ENCODE data around the gene DECR2. TPM values are rescaled to one million over a fixed set of nuclear protein-coding genes. Genes with fewer than 3 reads are reported as not detected.

Gene DECR2
- total and polyA plus RNA-seq, 2 of the 13 experiments (the other 11 are each of a cell fraction or from before 2014, with no cell fraction given): 36.3 to 44.6 TPM

DNA sequence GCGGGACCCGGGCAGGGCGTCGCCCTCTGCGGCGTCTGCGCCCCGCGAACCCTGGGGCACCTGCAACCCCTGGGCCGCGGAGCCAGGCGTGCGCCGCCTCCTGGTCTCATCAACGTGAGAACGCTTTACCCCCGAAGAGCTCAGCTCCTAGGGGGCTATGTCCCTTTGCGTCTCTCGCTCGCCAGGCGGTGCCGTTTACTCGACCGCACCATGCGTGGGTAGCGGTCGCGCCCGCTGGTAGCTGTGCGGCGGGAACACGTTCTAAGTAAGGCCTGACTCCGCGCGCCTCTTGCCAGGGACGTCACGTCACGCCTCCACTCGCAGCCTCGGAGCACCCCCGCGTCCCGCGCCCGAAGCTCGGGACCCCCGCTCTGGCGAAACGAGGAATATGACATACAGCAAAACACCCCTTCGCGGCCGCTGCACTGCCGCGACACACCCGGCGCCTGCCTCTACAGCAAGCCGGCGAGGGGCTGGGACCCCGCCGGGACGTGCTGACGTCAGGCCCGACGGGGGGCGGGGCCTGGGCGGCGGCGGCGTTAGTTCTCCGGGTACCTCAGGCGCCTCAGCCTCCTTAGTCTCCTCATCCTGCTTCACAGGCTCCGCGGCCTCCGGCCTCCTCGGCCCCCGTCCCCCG is 23.5 kb downstream of the DECR2 start, which contains the start of gene RAB11FIP3 (continued):
- TF ChIP-seq, protein P1, sequence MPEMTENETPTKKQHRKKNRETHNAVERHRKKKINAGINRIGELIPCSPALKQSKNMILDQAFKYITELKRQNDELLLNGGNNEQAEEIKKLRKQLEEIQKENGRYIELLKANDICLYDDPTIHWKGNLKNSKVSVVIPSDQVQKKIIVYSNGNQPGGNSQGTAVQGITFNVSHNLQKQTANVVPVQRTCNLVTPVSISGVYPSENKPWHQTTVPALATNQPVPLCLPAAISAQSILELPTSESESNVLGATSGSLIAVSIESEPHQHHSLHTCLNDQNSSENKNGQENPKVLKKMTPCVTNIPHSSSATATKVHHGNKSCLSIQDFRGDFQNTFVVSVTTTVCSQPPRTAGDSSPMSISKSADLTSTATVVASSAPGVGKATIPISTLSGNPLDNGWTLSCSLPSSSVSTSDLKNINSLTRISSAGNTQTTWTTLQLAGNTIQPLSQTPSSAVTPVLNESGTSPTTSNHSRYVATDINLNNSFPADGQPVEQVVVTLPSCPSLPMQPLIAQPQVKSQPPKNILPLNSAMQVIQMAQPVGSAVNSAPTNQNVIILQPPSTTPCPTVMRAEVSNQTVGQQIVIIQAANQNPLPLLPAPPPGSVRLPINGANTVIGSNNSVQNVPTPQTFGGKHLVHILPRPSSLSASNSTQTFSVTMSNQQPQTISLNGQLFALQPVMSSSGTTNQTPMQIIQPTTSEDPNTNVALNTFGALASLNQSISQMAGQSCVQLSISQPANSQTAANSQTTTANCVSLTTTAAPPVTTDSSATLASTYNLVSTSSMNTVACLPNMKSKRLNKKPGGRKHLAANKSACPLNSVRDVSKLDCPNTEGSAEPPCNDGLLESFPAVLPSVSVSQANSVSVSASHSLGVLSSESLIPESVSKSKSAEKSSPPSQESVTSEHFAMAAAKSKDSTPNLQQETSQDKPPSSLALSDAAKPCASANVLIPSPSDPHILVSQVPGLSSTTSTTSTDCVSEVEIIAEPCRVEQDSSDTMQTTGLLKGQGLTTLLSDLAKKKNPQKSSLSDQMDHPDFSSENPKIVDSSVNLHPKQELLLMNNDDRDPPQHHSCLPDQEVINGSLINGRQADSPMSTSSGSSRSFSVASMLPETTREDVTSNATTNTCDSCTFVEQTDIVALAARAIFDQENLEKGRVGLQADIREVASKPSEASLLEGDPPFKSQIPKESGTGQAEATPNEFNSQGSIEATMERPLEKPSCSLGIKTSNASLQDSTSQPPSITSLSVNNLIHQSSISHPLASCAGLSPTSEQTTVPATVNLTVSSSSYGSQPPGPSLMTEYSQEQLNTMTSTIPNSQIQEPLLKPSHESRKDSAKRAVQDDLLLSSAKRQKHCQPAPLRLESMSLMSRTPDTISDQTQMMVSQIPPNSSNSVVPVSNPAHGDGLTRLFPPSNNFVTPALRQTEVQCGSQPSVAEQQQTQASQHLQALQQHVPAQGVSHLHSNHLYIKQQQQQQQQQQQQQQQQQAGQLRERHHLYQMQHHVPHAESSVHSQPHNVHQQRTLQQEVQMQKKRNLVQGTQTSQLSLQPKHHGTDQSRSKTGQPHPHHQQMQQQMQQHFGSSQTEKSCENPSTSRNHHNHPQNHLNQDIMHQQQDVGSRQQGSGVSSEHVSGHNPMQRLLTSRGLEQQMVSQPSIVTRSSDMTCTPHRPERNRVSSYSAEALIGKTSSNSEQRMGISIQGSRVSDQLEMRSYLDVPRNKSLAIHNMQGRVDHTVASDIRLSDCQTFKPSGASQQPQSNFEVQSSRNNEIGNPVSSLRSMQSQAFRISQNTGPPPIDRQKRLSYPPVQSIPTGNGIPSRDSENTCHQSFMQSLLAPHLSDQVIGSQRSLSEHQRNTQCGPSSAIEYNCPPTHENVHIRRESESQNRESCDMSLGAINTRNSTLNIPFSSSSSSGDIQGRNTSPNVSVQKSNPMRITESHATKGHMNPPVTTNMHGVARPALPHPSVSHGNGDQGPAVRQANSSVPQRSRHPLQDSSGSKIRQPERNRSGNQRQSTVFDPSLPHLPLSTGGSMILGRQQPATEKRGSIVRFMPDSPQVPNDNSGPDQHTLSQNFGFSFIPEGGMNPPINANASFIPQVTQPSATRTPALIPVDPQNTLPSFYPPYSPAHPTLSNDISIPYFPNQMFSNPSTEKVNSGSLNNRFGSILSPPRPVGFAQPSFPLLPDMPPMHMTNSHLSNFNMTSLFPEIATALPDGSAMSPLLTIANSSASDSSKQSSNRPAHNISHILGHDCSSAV (CRISPR knock-in tag; IDR thresholded peaks at IDR 0.05; ENCODE audit: borderline replicate concordance): no peak
- TF ChIP-seq ZNF230 (CRISPR knock-in tag; IDR thresholded peaks at IDR 0.05) (peak; percentile 56; the same call in 1 of the 2 replicates), HDAC1 (CRISPR knock-in tag; IDR thresholded peaks at IDR 0.05) (peak; percentile 68), PHF20 (CRISPR knock-in tag; IDR thresholded peaks at IDR 0.05) (no peak), ZC3H4 (CRISPR knock-in tag; IDR thresholded peaks at IDR 0.05; ENCODE audit: borderline replicate concordance) (no peak), EEA1 (CRISPR knock-in tag; IDR thresholded peaks at IDR 0.05; ENCODE audit: borderline replicate concordance) (no peak), BRCA1 (CRISPR knock-in tag; IDR thresholded peaks at IDR 0.05) (0 out of 2 replicates have a peak, but pooled peaks have one; percentile 37), ZNF563 (CRISPR knock-in tag; IDR thresholded peaks at IDR 0.05) (peak; percentile 59), DNMT3B (CRISPR knock-in tag; conservative IDR thresholded peaks at IDR 0.05) (no peak), CEBPB (IDR thresholded peaks at IDR 0.05; ENCODE audit: borderline replicate concordance, low read depth, low read length) (no peak), ZNF337 (CRISPR knock-in tag; IDR thresholded peaks at IDR 0.05; ENCODE audit: borderline replicate concordance, low read depth) (peak; percentile 29; the same call in 1 of the 2 replicates), SRY (CRISPR knock-in tag; IDR thresholded peaks at IDR 0.05) (peak; percentile 44; the same call in 1 of the 2 replicates), MED8 (CRISPR knock-in tag; IDR thresholded peaks at IDR 0.05; ENCODE audit: insufficient replicate concordance) (no peak), SNAPC5 (CRISPR knock-in tag; IDR thresholded peaks at IDR 0.05; ENCODE audit: borderline replicate concordance) (no peak)
- TF ChIP-seq, protein P2, sequence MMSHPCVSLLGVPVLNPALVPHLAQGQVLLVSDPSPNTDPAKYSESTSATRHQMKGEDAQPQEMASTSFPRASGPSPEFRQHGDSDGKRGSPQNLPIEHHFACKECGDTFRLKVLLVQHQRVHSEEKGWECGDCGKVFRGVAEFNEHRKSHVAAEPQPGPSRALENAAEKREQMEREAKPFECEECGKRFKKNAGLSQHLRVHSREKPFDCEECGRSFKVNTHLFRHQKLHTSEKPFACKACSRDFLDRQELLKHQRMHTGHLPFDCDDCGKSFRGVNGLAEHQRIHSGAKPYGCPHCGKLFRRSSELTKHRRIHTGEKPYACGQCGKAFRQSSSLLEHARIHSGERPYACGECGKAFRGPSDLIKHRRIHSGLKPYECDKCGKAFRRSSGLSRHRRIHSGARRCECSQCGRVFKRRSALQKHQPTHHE (CRISPR knock-in tag; IDR thresholded peaks at IDR 0.05; ENCODE audit: borderline replicate concordance): peak; percentile 49; the same call in 1 of the 2 replicates
- TF ChIP-seq, protein P3, sequence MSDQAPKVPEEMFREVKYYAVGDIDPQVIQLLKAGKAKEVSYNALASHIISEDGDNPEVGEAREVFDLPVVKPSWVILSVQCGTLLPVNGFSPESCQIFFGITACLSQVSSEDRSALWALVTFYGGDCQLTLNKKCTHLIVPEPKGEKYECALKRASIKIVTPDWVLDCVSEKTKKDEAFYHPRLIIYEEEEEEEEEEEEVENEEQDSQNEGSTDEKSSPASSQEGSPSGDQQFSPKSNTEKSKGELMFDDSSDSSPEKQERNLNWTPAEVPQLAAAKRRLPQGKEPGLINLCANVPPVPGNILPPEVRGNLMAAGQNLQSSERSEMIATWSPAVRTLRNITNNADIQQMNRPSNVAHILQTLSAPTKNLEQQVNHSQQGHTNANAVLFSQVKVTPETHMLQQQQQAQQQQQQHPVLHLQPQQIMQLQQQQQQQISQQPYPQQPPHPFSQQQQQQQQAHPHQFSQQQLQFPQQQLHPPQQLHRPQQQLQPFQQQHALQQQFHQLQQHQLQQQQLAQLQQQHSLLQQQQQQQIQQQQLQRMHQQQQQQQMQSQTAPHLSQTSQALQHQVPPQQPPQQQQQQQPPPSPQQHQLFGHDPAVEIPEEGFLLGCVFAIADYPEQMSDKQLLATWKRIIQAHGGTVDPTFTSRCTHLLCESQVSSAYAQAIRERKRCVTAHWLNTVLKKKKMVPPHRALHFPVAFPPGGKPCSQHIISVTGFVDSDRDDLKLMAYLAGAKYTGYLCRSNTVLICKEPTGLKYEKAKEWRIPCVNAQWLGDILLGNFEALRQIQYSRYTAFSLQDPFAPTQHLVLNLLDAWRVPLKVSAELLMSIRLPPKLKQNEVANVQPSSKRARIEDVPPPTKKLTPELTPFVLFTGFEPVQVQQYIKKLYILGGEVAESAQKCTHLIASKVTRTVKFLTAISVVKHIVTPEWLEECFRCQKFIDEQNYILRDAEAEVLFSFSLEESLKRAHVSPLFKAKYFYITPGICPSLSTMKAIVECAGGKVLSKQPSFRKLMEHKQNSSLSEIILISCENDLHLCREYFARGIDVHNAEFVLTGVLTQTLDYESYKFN (CRISPR knock-in tag; conservative IDR thresholded peaks at IDR 0.05): 0 out of 2 replicates have a peak, but pooled peaks have one; percentile 27

Measured in HepG2 (cell line).